Upper lobe of right lung (tissue), 1 donor: Measurements from ENCODE around the gene TPCN2. TPM values are rescaled to one million over a fixed set of nuclear protein-coding genes. Genes with fewer than 3 reads are reported as not detected.
A peak's percentile ranks its signal among the peaks of the same experiment; 100 is the strongest.

Experiments
- ATAC-seq: fragments of 200-7000 bp; cut with Tn5 transposase; one replicate; pipeline ENCODE4 v1.9.1; 2020; ENCODE audit warnings: mild to moderate bottlenecking, moderate library complexity
- DNase-seq: peaks from one replicate; pipeline ENCODE4 v3.0.0-alpha.2; 2020
- H3K27ac ChIP-seq: fragments of 200-600 bp; one replicate; pipeline ENCODE4 v1.8.0; 2022
- H3K27me3 ChIP-seq: fragments of 200-600 bp; one replicate; pipeline ENCODE4 v1.8.0; 2022; ENCODE audit warnings: mild to moderate bottlenecking
- H3K36me3 ChIP-seq: fragments of 200-600 bp; one replicate; pipeline ENCODE4 v1.8.0; 2022
- H3K4me1 ChIP-seq: fragments of 200-600 bp; one replicate; pipeline ENCODE4 v1.8.0; 2022
- H3K4me3 ChIP-seq: fragments of 200-600 bp; one replicate; pipeline ENCODE4 v1.8.0; 2022; ENCODE audit warnings: mild to moderate bottlenecking
- H3K9me3 ChIP-seq: fragments of 200-600 bp; one replicate; pipeline ENCODE4 v1.8.0; 2022
- CTCF ChIP-seq: fragments of 200-600 bp; IDR thresholded peaks from one replicate; pipeline ENCODE4 v1.8.0; 2022; ENCODE audit warnings: antibody characterized with exemption
- intact Hi-C: fragments of 100-400 bp; cut with DNase I; formaldehyde crosslinking; loops from one replicate; pipeline ENCODE4 v1.11.0; 2022
- total RNA-seq: library from RNA; stranded (reverse); fragmentation: NEBNext Ultra II Directional; extraction: Animal tissue kit (Norgen Biotek cat#: 25700); gene quantifications from one replicate; pipeline ENCODE4 v1.2.1, GENCODE V29; 2021
- donor health status: DM: no; HTN: yes; CAD: no; lungs with severe emphysema.

TPCN2 gene
- total RNA-seq, 1 donor from 2014 or later: 16.6 TPM

GRCh38 chr11:69008737-69009440 is 39.8 kb upstream of the TPCN2 start:
- Histone ChIP-seq H3K4me1 (peaks cover 27% of the 10 kb centered on the region), H3K27ac (peak overlapping the region; percentile 55), H3K4me3 (no peak overlapping the region), H3K9me3 (no peaks in the 10 kb centered on the region), H3K27me3 (peaks cover 31% of the 10 kb centered on the region), H3K36me3 (peaks cover 4% of the 10 kb centered on the region)
- intact Hi-C loops: no loop called here
- ATAC-seq: peak; percentile 22
- no peak for TF ChIP-seq CTCF
- DNase-seq: peak; percentile 69

DNA sequence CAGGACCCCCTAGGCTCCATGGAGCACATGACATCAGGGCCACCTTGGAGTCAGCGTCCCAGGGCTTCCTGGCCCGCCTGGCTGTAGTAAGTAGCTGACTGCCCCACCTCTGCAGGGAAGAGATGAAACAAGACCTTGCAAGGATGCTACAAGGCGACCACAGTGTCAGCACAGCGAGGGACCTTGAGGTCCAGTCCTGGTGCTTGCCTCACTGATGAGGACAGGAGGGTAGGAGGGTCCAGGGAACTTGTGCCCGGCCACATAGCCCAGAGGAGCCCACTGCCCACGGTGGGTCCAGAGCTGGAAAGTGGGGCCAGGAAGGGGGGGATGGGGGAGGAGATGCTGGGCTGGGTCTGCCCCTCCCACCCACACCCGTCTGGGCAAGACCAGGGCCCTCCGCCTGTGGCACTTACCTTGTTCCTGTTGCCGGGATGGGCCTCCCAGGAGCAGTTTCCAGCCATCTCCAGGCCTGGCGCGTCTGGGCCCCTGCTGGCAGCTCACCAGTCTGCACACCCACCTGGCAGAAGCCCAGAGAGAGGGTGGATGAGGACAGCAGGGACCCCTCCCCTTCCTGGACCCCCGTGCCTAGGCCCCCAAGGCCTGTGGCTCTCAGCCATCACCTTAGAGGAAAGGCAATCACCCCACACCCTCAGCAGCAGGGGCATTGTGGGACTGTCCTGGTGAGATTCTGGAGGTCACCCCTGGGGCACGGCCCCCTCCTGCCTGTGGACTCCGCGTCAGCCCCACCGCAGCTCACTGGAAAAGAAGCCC is 39.1 kb upstream of the TPCN2 start:
- Histone ChIP-seq H3K9me3 (no peaks in the 10 kb centered on the region), H3K27ac (peak overlapping the region; percentile 7), H3K4me1 (peaks cover 34% of the 10 kb centered on the region), H3K4me3 (peak overlapping the region; percentile 54), H3K27me3 (peaks cover 31% of the 10 kb centered on the region), H3K36me3 (peaks cover 4% of the 10 kb centered on the region)
- intact Hi-C loops: no loop called here
- ATAC-seq (no peak), DNase-seq (peak; percentile 57)
- TF ChIP-seq CTCF: no peak

GRCh38 chr11:69010361-69010891 is 38.3 kb upstream of the TPCN2 start:
- no peak for ATAC-seq
- no peaks in the 10 kb centered on the region for H3K9me3 ChIP-seq
- intact Hi-C loops: no loop called here
- H3K4me1 ChIP-seq: peaks cover 38% of the 10 kb centered on the region
- H3K27me3 ChIP-seq: peaks cover 31% of the 10 kb centered on the region
- no peaks in the 10 kb centered on the region for H3K36me3 ChIP-seq
- H3K4me3 ChIP-seq: peak overlapping the region; percentile 54
- no peak for TF ChIP-seq CTCF
- peak overlapping the region; percentile 7 for H3K27ac ChIP-seq
- peak; percentile 35 for DNase-seq

GRCh38 chr11:69010964-69011623 is 37.6 kb upstream of the TPCN2 start:
- Histone ChIP-seq H3K4me1 (peaks cover 38% of the 10 kb centered on the region), H3K27ac (peak overlapping the region; percentile 78), H3K27me3 (peaks cover 31% of the 10 kb centered on the region), H3K36me3 (no peaks in the 10 kb centered on the region), H3K9me3 (no peaks in the 10 kb centered on the region), H3K4me3 (peak overlapping the region; percentile 54)
- DNase-seq: peak; percentile 81
- ATAC-seq: peak; percentile 73
- no peak for TF ChIP-seq CTCF
- intact Hi-C loops: no loop called here

GRCh38 chr11:69011624-69012091 is 37.1 kb upstream of the TPCN2 start:
- H3K9me3 ChIP-seq: no peaks in the 10 kb centered on the region
- no peak for TF ChIP-seq CTCF
- no peak for ATAC-seq
- H3K27ac ChIP-seq: peak overlapping the region; percentile 78
- intact Hi-C loops: no loop called here
- DNase-seq: no peak
- H3K27me3 ChIP-seq: peaks cover 31% of the 10 kb centered on the region
- peaks cover 38% of the 10 kb centered on the region for H3K4me1 ChIP-seq
- H3K4me3 ChIP-seq: peak overlapping the region; percentile 54
- no peaks in the 10 kb centered on the region for H3K36me3 ChIP-seq
